ENCODE data around the gene FAM240B. TPM values are rescaled to one million over a fixed set of nuclear protein-coding genes. Genes with fewer than 3 reads are reported as not detected.

The FAM240B gene
- total and polyA plus RNA-seq, 12 donors, result not detected

DNA sequence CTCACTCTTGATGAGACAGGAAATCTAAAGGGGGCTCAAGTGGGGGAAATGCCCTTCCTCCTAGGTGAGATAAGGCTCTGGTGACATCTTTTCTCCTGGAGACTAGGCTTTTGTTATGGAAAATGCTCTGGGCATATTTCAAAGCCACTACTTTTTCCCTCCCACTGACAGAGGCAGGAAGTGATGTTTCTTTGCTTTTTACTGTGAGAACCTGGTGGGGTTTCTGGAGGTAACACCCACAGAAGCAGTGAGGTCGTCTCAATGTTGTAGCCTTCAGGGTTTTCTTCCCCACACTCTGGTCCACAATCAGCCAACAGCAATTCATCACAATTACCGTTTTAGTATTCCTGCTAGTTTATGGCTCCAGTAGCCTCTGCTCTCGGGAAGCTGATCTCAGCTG, 41.4 kb upstream of the FAM240B start:
- H3K4me3 ChIP-seq, result no peak overlapping the region
- H3K27me3 ChIP-seq, result no peaks in the 10 kb centered on the region
- TF ChIP-seq, protein P1, sequence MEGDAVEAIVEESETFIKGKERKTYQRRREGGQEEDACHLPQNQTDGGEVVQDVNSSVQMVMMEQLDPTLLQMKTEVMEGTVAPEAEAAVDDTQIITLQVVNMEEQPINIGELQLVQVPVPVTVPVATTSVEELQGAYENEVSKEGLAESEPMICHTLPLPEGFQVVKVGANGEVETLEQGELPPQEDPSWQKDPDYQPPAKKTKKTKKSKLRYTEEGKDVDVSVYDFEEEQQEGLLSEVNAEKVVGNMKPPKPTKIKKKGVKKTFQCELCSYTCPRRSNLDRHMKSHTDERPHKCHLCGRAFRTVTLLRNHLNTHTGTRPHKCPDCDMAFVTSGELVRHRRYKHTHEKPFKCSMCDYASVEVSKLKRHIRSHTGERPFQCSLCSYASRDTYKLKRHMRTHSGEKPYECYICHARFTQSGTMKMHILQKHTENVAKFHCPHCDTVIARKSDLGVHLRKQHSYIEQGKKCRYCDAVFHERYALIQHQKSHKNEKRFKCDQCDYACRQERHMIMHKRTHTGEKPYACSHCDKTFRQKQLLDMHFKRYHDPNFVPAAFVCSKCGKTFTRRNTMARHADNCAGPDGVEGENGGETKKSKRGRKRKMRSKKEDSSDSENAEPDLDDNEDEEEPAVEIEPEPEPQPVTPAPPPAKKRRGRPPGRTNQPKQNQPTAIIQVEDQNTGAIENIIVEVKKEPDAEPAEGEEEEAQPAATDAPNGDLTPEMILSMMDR (IDR thresholded peaks at IDR 0.05), result no peak
- TF ChIP-seq POLR2A (IDR thresholded peaks at IDR 0.05), result no peak
- intact Hi-C loops (cut with DNase I), result no loop called here
- no peak overlapping the region for H3K27ac ChIP-seq
- DNase-seq, result no peak
- no peaks in the 10 kb centered on the region for H3K36me3 ChIP-seq (replicated peaks in 1 of 2)
- H3K4me1 ChIP-seq (replicated peaks in 1 of 2), result no peaks in the 10 kb centered on the region
- 22 to 35% (median 28%) methylated on average over 3 of the region's 3 CpGs for WGBS, 4 donors
- no peaks in the 10 kb centered on the region for H3K9me3 ChIP-seq (replicated peaks in 1 of 3)

DNA sequence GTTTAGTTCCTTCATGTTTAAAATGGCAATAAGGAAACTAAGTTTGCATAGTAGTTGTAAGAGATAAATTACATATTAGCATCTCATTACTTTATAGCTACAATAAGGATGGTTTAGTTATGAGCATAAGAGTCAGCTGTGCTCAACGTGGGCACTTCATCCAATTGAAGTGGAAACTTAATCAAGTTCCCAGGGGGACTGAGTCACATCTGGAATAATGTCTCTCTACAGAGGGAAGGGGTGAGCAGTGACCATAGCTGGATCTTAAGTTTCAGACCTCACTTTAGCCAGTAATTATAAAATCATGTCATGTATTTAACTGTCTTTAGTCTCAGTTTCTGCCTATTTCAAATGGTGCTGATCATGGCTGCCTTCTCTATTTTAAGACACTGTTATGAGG, 36.8 kb upstream of the FAM240B start:
- H3K27ac ChIP-seq, result no peak overlapping the region
- no peaks in the 10 kb centered on the region for H3K27me3 ChIP-seq
- H3K36me3 ChIP-seq (replicated peaks in 1 of 2), result no peaks in the 10 kb centered on the region
- intact Hi-C loops (cut with DNase I), result no loop called here
- no peak for DNase-seq
- H3K4me3 ChIP-seq, result no peak overlapping the region
- H3K4me1 ChIP-seq (replicated peaks in 1 of 2), result no peaks in the 10 kb centered on the region
- no peak for TF ChIP-seq POLR2A (IDR thresholded peaks at IDR 0.05)
- TF ChIP-seq, protein P1 (IDR thresholded peaks at IDR 0.05), result no peak
- no peaks in the 10 kb centered on the region for H3K9me3 ChIP-seq (replicated peaks in 1 of 3)
- 48 to 74% (median 61%) methylated on average over 1 of the region's 1 CpG for WGBS, 4 donors

DNA sequence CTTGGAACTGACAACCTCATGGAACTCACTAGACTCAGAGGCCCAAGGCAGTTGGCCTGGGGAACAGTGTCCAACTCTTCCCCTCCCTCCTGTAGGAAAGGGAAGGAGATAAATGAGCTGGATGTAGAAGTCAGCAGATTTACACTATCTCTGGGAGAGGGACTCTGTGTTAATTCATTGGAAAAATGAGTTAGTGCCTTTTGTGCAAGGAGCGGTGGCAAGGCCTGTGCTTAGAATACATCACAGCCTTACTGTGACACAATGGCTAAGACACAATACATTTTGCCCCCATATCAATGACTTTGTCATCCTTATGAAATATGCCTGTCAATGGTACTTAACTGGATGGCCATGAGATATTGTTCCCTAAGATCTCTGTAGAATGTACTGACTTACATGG, 28.0 kb upstream of the FAM240B start:
- no peak overlapping the region for H3K4me3 ChIP-seq
- H3K9me3 ChIP-seq (replicated peaks in 1 of 3), result no peaks in the 10 kb centered on the region
- H3K4me1 ChIP-seq (replicated peaks in 1 of 2), result no peaks in the 10 kb centered on the region
- 85 to 100% (median 94%) methylated on average over 1 of the region's 1 CpG for WGBS, 4 donors
- DNase-seq, result no peak
- H3K27me3 ChIP-seq, result no peaks in the 10 kb centered on the region
- intact Hi-C loops (cut with DNase I), result loop anchor here in 1 of 2 donors (10.0 kb wide), 1 partner anchor 53 kb away; no protein-coding TSS in a partner anchor
- H3K27ac ChIP-seq, result no peak overlapping the region
- H3K36me3 ChIP-seq (replicated peaks in 1 of 2), result no peaks in the 10 kb centered on the region
- TF ChIP-seq POLR2A (IDR thresholded peaks at IDR 0.05), result no peak
- TF ChIP-seq, protein P1 (IDR thresholded peaks at IDR 0.05), result no peak

DNA sequence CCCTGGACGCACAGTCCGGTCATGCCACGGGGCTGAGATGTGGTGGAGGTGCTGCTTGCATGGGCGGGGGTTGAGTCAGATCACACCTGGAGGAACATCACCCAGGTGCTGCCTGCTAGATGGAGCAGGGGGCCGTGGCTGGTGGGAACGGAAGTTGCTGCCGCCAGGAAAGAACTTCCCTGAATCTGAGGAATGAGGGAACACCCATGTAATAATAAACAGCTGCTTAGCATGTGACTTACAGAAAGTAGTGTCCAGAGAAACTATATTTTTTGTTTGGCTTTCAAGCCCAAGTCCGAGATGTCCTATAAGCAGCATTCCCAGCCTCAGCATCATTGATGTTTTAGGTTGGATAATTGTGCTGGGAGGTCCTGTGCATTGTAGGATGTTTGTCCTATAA, 27.1 kb upstream of the FAM240B start:
- intact Hi-C loops (cut with DNase I), result loop anchor here in 1 of 2 donors (10.0 kb wide), 1 partner anchor 52 kb away; no protein-coding TSS in a partner anchor
- H3K4me1 ChIP-seq (replicated peaks in 1 of 2), result no peaks in the 10 kb centered on the region
- TF ChIP-seq POLR2A (IDR thresholded peaks at IDR 0.05), result no peak
- TF ChIP-seq, protein P1 (IDR thresholded peaks at IDR 0.05), result no peak
- no peak overlapping the region for H3K27ac ChIP-seq
- H3K27me3 ChIP-seq, result no peaks in the 10 kb centered on the region
- 75 to 83% (median 81%) methylated on average over 8 of the region's 8 CpGs for WGBS, 4 donors
- no peak for DNase-seq
- H3K4me3 ChIP-seq, result no peak overlapping the region
- H3K9me3 ChIP-seq (replicated peaks in 1 of 3), result no peaks in the 10 kb centered on the region
- no peaks in the 10 kb centered on the region for H3K36me3 ChIP-seq (replicated peaks in 1 of 2)

All from adrenal gland (tissue), 12 donors.